ENCODE data around the gene PLA2G2C. TPM values are rescaled to one million over a fixed set of nuclear protein-coding genes. Genes with fewer than 3 reads are reported as not detected.

PLA2G2C gene
- total RNA-seq, 2 experiments from 2014 or later = 0.43 to 0.44 TPM

GRCh38 chr1:20202166-20202565 lies 15.8 kb upstream of the PLA2G2C start:
- intact Hi-C loops (cut with micrococcal nuclease) = no loop called here
- no peak overlapping the region for H3K27ac Mint-ChIP-seq
- ChIA-PET CTCF (interaction anchor here (2.2 kb wide), 1 partner anchor 11 kb away, joined by 10 read pairs; no protein-coding TSS in a partner anchor), POLR2A (no interaction called here)
- H3K27me3 Mint-ChIP-seq = peaks cover 15% of the 10 kb centered on the region
- H3K9me3 Mint-ChIP-seq = no peaks in the 10 kb centered on the region
- DNase-seq = no peak
- no peaks in the 10 kb centered on the region for H3K4me1 Mint-ChIP-seq (ENCODE audit: low read depth)
- H3K36me3 Mint-ChIP-seq = no peaks in the 10 kb centered on the region
- no peak overlapping the region for H3K4me3 Mint-ChIP-seq

- Mint-ChIP-seq H3K4me1 (ENCODE audit: low read depth) (no peaks in the 10 kb centered on the region), H3K4me3 (no peak overlapping the region), H3K27ac (no peak overlapping the region), H3K27me3 (peaks cover 17% of the 10 kb centered on the region), H3K36me3 (no peaks in the 10 kb centered on the region), H3K9me3 (no peaks in the 10 kb centered on the region)
- ChIA-PET POLR2A (no interaction called here), CTCF (interaction anchor here (1.5 kb wide), 1 partner anchor 12 kb away, joined by 6 read pairs; no protein-coding TSS in a partner anchor)
- intact Hi-C loops (cut with micrococcal nuclease) = no loop called here
- no peak for DNase-seq
These were observed 14.6 kb upstream of the PLA2G2C start for GRCh38 chr1:20200966-20201365.

- Mint-ChIP-seq H3K27me3 (peaks cover 23% of the 10 kb centered on the region), H3K4me3 (no peak overlapping the region), H3K36me3 (no peaks in the 10 kb centered on the region), H3K4me1 (ENCODE audit: low read depth) (peaks cover 2% of the 10 kb centered on the region), H3K27ac (no peak overlapping the region), H3K9me3 (no peaks in the 10 kb centered on the region)
- ChIA-PET CTCF (interaction anchor here (1.5 kb wide), 1 partner anchor 13 kb away, joined by 6 read pairs; no protein-coding TSS in a partner anchor), POLR2A (no interaction called here)
- intact Hi-C loops (cut with micrococcal nuclease) = no loop called here
- no peak for DNase-seq
These were observed 13.5 kb upstream of the PLA2G2C start for GRCh38 chr1:20199840-20200239.

GRCh38 chr1:20199403-20199802 lies 13.1 kb upstream of the PLA2G2C start:
- intact Hi-C loops (cut with micrococcal nuclease) = no loop called here
- CTCF ChIA-PET = no interaction called here
- DNase-seq = no peak
- peaks cover 23% of the 10 kb centered on the region for H3K27me3 Mint-ChIP-seq
- no peaks in the 10 kb centered on the region for H3K9me3 Mint-ChIP-seq
- H3K4me3 Mint-ChIP-seq = no peak overlapping the region
- H3K36me3 Mint-ChIP-seq = no peaks in the 10 kb centered on the region
- H3K4me1 Mint-ChIP-seq (ENCODE audit: low read depth) = peaks cover 2% of the 10 kb centered on the region
- POLR2A ChIA-PET = no interaction called here
- no peak overlapping the region for H3K27ac Mint-ChIP-seq

- DNase-seq = no peak
- H3K9me3 Mint-ChIP-seq = no peaks in the 10 kb centered on the region
- POLR2A ChIA-PET = no interaction called here
- no peak overlapping the region for H3K4me3 Mint-ChIP-seq
- peaks cover 26% of the 10 kb centered on the region for H3K27me3 Mint-ChIP-seq
- intact Hi-C loops (cut with micrococcal nuclease) = no loop called here
- no peaks in the 10 kb centered on the region for H3K36me3 Mint-ChIP-seq
- CTCF ChIA-PET = no interaction called here
- no peak overlapping the region for H3K27ac Mint-ChIP-seq
- peaks cover 2% of the 10 kb centered on the region for H3K4me1 Mint-ChIP-seq (ENCODE audit: low read depth)
These were observed 12.6 kb upstream of the PLA2G2C start for GRCh38 chr1:20198918-20199317.

- intact Hi-C loops (cut with micrococcal nuclease) = no loop called here
- H3K36me3 Mint-ChIP-seq = no peaks in the 10 kb centered on the region
- H3K9me3 Mint-ChIP-seq = no peaks in the 10 kb centered on the region
- ChIA-PET CTCF (no interaction called here), POLR2A (no interaction called here)
- no peak overlapping the region for H3K4me3 Mint-ChIP-seq
- DNase-seq = no peak
- H3K27me3 Mint-ChIP-seq = peaks cover 22% of the 10 kb centered on the region
- H3K27ac Mint-ChIP-seq = no peak overlapping the region
- H3K4me1 Mint-ChIP-seq (ENCODE audit: low read depth) = peaks cover 2% of the 10 kb centered on the region
These were observed 12.0 kb upstream of the PLA2G2C start for GRCh38 chr1:20198296-20198695.

- H3K27ac Mint-ChIP-seq = no peak overlapping the region
- peaks cover 24% of the 10 kb centered on the region for H3K27me3 Mint-ChIP-seq
- POLR2A ChIA-PET = no interaction called here
- no peak for DNase-seq
- intact Hi-C loops (cut with micrococcal nuclease) = no loop called here
- H3K9me3 Mint-ChIP-seq = no peaks in the 10 kb centered on the region
- CTCF ChIA-PET = interaction anchor here (3.7 to 4.9 kb wide), 2 partner anchors 38 to 45 kb away, joined by 22 to 37 read pairs; no protein-coding TSS in a partner anchor
- H3K36me3 Mint-ChIP-seq = no peaks in the 10 kb centered on the region
- peaks cover 2% of the 10 kb centered on the region for H3K4me1 Mint-ChIP-seq (ENCODE audit: low read depth)
- no peak overlapping the region for H3K4me3 Mint-ChIP-seq
These were observed 11.0 kb upstream of the PLA2G2C start for GRCh38 chr1:20197329-20197791.

GRCh38 chr1:20195462-20195780 lies 9.1 kb upstream of the PLA2G2C start:
- Mint-ChIP-seq H3K36me3 (no peaks in the 10 kb centered on the region), H3K27ac (no peak overlapping the region), H3K9me3 (no peaks in the 10 kb centered on the region), H3K4me3 (no peak overlapping the region), H3K4me1 (ENCODE audit: low read depth) (peaks cover 2% of the 10 kb centered on the region), H3K27me3 (peaks cover 30% of the 10 kb centered on the region)
- no peak for DNase-seq
- POLR2A ChIA-PET = no interaction called here
- intact Hi-C loops (cut with micrococcal nuclease) = loop anchor here (1.0 to 2.0 kb wide), 3 partner anchors 8 to 277 kb away; no protein-coding TSS in a partner anchor
- CTCF ChIA-PET = interaction anchor here (1.0 to 5.6 kb wide), 19 partner anchors 9 to 280 kb away, joined by 3 to 60 read pairs (median 13); partner anchors contain the start of genes PLA2G2C and UBXN10

GRCh38 chr1:20194757-20195461 lies 8.6 kb upstream of the PLA2G2C start:
- DNase-seq = peak; percentile 84
- ChIA-PET POLR2A (no interaction called here), CTCF (interaction anchor here (0.6 to 5.6 kb wide), 22 partner anchors 8 to 285 kb away, joined by 3 to 60 read pairs (median 8); partner anchors contain the start of genes PLA2G2C and UBXN10)
- H3K27ac Mint-ChIP-seq = no peak overlapping the region
- H3K9me3 Mint-ChIP-seq = no peaks in the 10 kb centered on the region
- peaks cover 2% of the 10 kb centered on the region for H3K4me1 Mint-ChIP-seq (ENCODE audit: low read depth)
- H3K4me3 Mint-ChIP-seq = no peak overlapping the region
- intact Hi-C loops (cut with micrococcal nuclease) = loop anchor here (1.0 to 2.0 kb wide), 3 partner anchors 8 to 276 kb away; no protein-coding TSS in a partner anchor
- no peaks in the 10 kb centered on the region for H3K36me3 Mint-ChIP-seq
- peaks cover 27% of the 10 kb centered on the region for H3K27me3 Mint-ChIP-seq

- H3K4me1 Mint-ChIP-seq (ENCODE audit: low read depth) = peaks cover 2% of the 10 kb centered on the region
- no peaks in the 10 kb centered on the region for H3K36me3 Mint-ChIP-seq
- peaks cover 25% of the 10 kb centered on the region for H3K27me3 Mint-ChIP-seq
- H3K27ac Mint-ChIP-seq = no peak overlapping the region
- H3K4me3 Mint-ChIP-seq = no peak overlapping the region
- H3K9me3 Mint-ChIP-seq = no peaks in the 10 kb centered on the region
- intact Hi-C loops (cut with micrococcal nuclease) = loop anchor here (2.0 kb wide), 1 partner anchor 275 kb away; no protein-coding TSS in a partner anchor
- ChIA-PET POLR2A (no interaction called here), CTCF (interaction anchor here (0.7 to 5.6 kb wide), 17 partner anchors 7 to 299 kb away, joined by 3 to 60 read pairs (median 18); partner anchors contain the start of genes PLA2G2C and UBXN10)
- no peak for DNase-seq
These were observed 7.9 kb upstream of the PLA2G2C start for GRCh38 chr1:20194224-20194623.

- Mint-ChIP-seq H3K27ac (no peak overlapping the region), H3K4me1 (ENCODE audit: low read depth) (peaks cover 9% of the 10 kb centered on the region), H3K27me3 (peaks cover 36% of the 10 kb centered on the region), H3K4me3 (no peak overlapping the region), H3K36me3 (no peaks in the 10 kb centered on the region), H3K9me3 (no peaks in the 10 kb centered on the region)
- DNase-seq = no peak
- ChIA-PET CTCF (interaction anchor here (0.6 to 5.6 kb wide), 11 partner anchors 12 to 301 kb away, joined by 3 to 60 read pairs (median 19); no protein-coding TSS in a partner anchor), POLR2A (no interaction called here)
- intact Hi-C loops (cut with micrococcal nuclease) = no loop called here
These were observed 6.6 kb upstream of the PLA2G2C start for GRCh38 chr1:20192871-20193411.

- Mint-ChIP-seq H3K4me1 (ENCODE audit: low read depth) (peaks cover 15% of the 10 kb centered on the region), H3K4me3 (no peak overlapping the region), H3K27me3 (peaks cover 34% of the 10 kb centered on the region), H3K36me3 (no peaks in the 10 kb centered on the region), H3K27ac (no peak overlapping the region), H3K9me3 (no peaks in the 10 kb centered on the region)
- ChIA-PET POLR2A (no interaction called here), CTCF (interaction anchor here (0.7 to 5.6 kb wide), 5 partner anchors 21 to 477 kb away, joined by 3 to 58 read pairs (median 32); no protein-coding TSS in a partner anchor)
- intact Hi-C loops (cut with micrococcal nuclease) = no loop called here
- no peak for DNase-seq
These were observed 6.0 kb upstream of the PLA2G2C start for GRCh38 chr1:20192364-20192763.

Measured in activated CD4-positive, alpha-beta memory T cell treated with anti-CD3 and anti-CD28 coated beads for 36 hours (primary cell).